A549 (cell line): Measurements from ENCODE around the gene HELT.
"Not testable (repeated sequence)": the region's sequence is repeated elsewhere in the genome, so short reads cannot be mapped to it uniquely, and the experiment has no call there.

Experiments used
- CHD2 ChIP-seq: fragments of 150-350 bp; IDR thresholded peaks from 2 replicates; pipeline ENCODE4 v1.6.1; 2014; ENCODE audit warnings: low read length; ENCODE audit not compliant: partially characterized antibody
- MAX ChIP-seq: IDR thresholded peaks from 2 replicates; pipeline ENCODE4 v1.6.1; 2012

DNA sequence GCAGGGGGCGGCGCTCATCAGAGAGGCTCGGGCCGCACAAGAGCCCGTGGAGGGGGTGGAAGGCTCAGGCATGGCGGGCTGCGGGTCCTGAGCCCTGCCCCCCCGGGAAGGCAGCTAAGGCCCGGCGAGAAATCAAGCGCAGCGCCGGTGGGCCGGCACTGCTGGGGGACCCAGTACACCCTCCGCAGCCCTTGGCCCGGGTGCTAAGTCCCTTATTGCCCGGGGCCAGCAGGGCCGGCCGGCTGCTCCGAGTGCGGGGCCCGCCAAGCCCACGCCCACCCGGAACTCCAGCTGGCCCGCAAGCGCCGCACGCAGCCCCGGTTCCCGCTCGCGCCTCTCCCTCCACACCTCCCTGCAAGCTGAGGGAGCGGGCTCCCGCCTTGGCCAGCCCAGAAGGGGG lies 28.2 kb upstream of the HELT start:
- not testable (repeated sequence) for TF ChIP-seq CHD2, MAX
